ENCODE results near the gene BLOC1S4.

BLOC1S4 gene

DNA sequence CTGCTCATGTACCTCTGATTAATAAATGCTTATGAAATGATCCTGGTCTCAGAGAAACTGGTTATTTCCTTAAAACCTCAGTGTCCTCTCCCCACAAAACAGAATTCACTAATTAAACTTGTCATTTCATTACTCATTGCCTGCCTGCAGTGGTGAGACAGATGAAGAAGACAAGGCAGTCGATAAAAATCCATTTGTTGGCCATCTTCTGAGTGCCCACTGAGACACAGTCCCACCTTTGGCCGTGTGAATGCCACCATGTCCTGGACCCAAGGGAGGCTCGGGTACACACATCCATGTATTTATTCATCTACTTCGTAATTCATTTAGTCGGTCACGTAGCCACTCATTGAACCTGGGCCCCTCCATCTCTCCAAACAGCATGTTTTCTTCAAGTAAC, 18.8 kb upstream of the BLOC1S4 start:
- TF ChIP-seq, protein P1, sequence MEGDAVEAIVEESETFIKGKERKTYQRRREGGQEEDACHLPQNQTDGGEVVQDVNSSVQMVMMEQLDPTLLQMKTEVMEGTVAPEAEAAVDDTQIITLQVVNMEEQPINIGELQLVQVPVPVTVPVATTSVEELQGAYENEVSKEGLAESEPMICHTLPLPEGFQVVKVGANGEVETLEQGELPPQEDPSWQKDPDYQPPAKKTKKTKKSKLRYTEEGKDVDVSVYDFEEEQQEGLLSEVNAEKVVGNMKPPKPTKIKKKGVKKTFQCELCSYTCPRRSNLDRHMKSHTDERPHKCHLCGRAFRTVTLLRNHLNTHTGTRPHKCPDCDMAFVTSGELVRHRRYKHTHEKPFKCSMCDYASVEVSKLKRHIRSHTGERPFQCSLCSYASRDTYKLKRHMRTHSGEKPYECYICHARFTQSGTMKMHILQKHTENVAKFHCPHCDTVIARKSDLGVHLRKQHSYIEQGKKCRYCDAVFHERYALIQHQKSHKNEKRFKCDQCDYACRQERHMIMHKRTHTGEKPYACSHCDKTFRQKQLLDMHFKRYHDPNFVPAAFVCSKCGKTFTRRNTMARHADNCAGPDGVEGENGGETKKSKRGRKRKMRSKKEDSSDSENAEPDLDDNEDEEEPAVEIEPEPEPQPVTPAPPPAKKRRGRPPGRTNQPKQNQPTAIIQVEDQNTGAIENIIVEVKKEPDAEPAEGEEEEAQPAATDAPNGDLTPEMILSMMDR (conservative IDR thresholded peaks at IDR 0.05; ENCODE audit: low read depth) = no peak
- peak overlapping the region; percentile 94 for H3K27ac ChIP-seq
- DNase-seq (ENCODE audit: low spot score) = no peak
- ChIA-PET CTCF (no interaction called here), POLR2A (ENCODE audit: low non-redundant PET) (no interaction called here)

DNA sequence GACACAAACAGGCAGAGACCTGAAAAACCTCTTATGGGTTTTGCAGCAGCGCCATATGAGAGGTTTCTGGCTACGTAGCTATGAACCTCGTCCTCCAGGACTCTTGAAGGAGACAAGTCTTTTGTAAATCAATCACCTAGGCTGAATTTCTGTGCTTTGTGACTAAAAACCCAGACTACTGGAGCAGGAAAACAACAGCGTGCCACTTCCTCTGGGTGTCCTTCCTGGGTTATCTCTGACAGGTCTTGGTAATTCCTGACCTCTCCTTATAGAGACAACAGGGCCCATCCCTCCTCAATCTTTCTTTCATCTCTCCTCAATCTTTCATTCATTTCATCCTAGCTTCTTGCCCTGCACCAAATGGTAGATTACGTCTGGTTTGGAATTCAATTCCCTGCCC, 16.6 kb upstream of the BLOC1S4 start:
- POLR2A ChIA-PET (ENCODE audit: low non-redundant PET) = no interaction called here
- CTCF ChIA-PET = no interaction called here
- TF ChIP-seq, protein P1 (conservative IDR thresholded peaks at IDR 0.05; ENCODE audit: low read depth) = no peak
- H3K27ac ChIP-seq = no peak overlapping the region
- no peak for DNase-seq (ENCODE audit: low spot score)

DNA sequence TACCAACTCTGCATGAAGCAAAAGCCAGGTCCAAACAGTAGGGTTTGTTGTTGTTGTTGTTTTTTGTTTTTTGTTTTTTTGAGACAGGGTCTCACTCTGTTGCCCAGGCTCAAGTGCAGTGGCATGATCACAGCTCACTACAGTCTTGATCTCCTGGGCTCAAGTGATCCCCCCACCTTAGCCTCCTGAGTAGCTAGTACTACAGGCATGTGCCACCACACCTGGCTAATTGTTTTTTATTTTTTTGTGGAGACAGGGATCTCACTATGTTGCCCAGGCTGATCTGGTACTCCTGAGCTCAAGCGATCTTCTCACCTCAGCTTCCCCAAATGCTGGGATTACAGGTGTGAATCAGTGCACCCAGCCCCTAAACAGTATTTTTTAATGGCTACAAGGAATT, 16.1 kb upstream of the BLOC1S4 start:
- H3K27ac ChIP-seq = no peak overlapping the region
- POLR2A ChIA-PET (ENCODE audit: low non-redundant PET) = no interaction called here
- DNase-seq (ENCODE audit: low spot score) = no peak
- TF ChIP-seq, protein P1 (conservative IDR thresholded peaks at IDR 0.05; ENCODE audit: low read depth) = no peak
- CTCF ChIA-PET = no interaction called here

DNA sequence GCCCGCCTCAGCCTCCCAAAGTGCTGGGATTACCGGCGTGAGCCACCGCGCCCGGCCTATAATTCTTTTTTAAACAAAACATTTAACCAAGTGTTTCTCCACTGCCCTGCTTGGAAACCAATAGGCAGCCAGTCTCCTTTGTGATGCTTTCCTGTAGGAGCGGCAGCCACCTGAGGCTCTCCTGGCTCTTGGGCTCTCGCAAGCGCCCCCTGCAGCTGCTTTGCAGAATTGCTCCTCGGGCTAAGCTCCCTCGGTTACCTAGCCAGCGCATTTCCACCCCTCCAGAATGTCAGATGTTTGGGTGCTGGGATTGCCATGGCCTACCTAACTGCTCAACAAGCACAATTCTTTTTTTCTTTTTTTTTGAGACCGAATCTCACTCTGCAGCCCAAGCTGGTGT, 14.6 kb upstream of the BLOC1S4 start:
- TF ChIP-seq, protein P1 (conservative IDR thresholded peaks at IDR 0.05; ENCODE audit: low read depth) = no peak; the same call in 1 of the 2 replicates
- no peak overlapping the region for H3K27ac ChIP-seq
- ChIA-PET POLR2A (ENCODE audit: low non-redundant PET) (no interaction called here), CTCF (no interaction called here)
- no peak for DNase-seq (ENCODE audit: low spot score)

DNA sequence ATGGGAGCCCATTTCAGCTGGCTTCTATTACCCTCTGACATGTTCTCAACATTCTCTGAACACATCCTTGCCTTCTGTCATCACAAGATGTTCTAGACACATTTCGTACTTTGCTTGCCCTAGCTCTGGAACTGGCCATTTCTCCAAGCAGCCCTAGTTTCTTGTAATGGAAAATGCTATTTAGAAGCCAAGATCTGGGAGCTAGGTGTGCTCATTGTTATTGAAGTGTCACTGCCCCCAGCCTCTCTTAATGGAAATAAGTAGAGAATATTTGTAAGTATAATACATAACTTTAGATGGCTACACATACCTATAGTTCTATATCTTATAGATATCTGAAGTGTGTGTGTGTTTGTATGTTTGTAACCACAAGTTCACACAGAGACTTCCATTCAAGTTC, 13.2 kb upstream of the BLOC1S4 start:
- DNase-seq (ENCODE audit: low spot score) = no peak
- H3K27ac ChIP-seq = no peak overlapping the region
- CTCF ChIA-PET = no interaction called here
- POLR2A ChIA-PET (ENCODE audit: low non-redundant PET) = no interaction called here
- TF ChIP-seq, protein P1 (conservative IDR thresholded peaks at IDR 0.05; ENCODE audit: low read depth) = no peak

DNA sequence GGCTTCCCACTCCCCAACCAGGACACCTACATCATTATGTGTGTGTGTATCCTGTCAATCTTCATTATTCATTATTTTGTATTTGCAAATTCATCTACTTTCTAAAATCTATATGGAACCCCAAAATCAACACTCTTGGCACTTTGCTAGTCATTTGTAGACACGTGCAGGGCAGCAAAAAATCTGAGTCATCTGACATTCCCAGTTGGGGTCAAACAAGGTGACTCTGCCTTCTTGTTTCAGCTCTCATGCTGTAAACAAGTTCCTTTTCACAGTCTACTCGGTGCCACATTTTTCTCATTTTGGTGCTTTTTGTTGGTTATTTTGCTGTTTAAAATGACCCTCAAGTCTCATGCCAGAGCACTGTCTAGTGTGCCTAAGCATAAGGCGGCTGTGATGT, 12.2 kb upstream of the BLOC1S4 start:
- ChIA-PET CTCF (no interaction called here), POLR2A (ENCODE audit: low non-redundant PET) (no interaction called here)
- TF ChIP-seq, protein P1 (conservative IDR thresholded peaks at IDR 0.05; ENCODE audit: low read depth) = no peak
- no peak for DNase-seq (ENCODE audit: low spot score)
- H3K27ac ChIP-seq = no peak overlapping the region

DNA sequence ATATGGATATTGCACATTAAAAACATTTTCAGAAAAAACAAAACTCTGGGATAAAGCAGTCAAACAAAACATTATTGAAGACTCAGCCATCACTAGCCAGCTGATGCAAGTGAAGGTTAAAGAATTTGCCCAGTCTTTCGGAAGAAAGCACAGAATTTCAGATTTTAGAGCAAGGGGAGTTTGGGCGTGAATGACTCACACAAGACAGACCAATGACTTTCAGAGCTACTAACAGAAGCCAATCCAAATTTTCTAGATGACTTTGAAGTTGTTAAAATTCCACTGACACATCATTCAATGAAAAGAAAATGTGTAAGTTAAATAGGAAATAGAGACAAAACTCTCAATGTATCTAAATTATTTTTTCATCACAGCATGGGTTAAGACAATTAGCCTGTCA, 10.3 kb upstream of the BLOC1S4 start:
- no peak overlapping the region for H3K27ac ChIP-seq
- ChIA-PET POLR2A (ENCODE audit: low non-redundant PET) (no interaction called here), CTCF (no interaction called here)
- TF ChIP-seq, protein P1 (conservative IDR thresholded peaks at IDR 0.05; ENCODE audit: low read depth) = no peak
- no peak for DNase-seq (ENCODE audit: low spot score)
